H1 (cell line): Measurements from ENCODE around the gene TSPAN8. TPM values are rescaled to one million over a fixed set of nuclear protein-coding genes. Genes with fewer than 3 reads are reported as not detected.

Source experiments
- NANOG ChIP-seq: IDR thresholded peaks from 2 replicates; pipeline ENCODE4 v1.6.1; 2011; ENCODE audit warnings: low read length, low read depth, mild to moderate bottlenecking, inconsistent platforms; ENCODE audit not compliant: insufficient read depth, poor library complexity, severe bottlenecking
- polyA plus RNA-seq, 7 experiments: library from polyadenylated mRNA; depleted of rRNA in 3 of 7; stranded (reverse) in 5 of 7; unstranded in 2 of 7; fragments of >200 nt in 5 of 7; fragments of 200-250 nt in 2 of 7; gene quantifications; 1 replicate in 5 of 7; 2 replicates in 1 of 7; 4 replicates in 1 of 7; pipeline versions ENCODE4 v1.2.1 to v1.2.3, GENCODE V29; 2011 to 2013; ENCODE audit warnings: missing spikeins in 2 of 7, mixed read lengths in 2 of 7
- total RNA-seq: library from RNA; stranded (reverse); fragmentation: NEBNext Ultra II Directional; extraction: Animal tissue kit (Norgen Biotek cat#: 25700); gene quantifications from 2 replicates; pipeline ENCODE4 v1.2.1, GENCODE V29; 2021
- TF ChIP-seq, protein P1 (sequence below): IDR thresholded peaks from 2 replicates; pipeline ENCODE4 v1.6.1; 2012; ENCODE audit warnings: inconsistent platforms

The TSPAN8 gene
- total and polyA plus RNA-seq, 2 of the 8 experiments (the other 6 are each of a cell fraction or from before 2014, with no cell fraction given): not detected

DNA sequence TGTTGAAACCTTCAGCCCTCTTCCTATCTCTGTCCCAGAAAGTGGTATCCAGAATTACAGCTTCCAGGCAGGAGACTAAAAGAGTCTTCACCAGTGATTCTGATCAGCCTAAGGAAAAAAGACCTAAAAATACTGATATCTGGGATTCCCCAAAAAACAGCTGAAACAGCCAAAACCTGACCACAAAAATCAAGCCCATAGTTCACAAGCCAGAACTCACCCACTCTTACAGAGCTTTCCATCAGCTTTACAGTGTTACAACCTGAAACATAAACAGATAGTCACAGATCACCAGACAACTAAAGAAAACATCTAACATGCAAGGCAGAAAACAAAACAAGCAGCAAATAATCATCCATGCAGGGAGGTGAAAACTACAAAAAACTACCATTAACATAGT is 26.0 kb upstream of the TSPAN8 start (continued):
- TF ChIP-seq, protein P1, sequence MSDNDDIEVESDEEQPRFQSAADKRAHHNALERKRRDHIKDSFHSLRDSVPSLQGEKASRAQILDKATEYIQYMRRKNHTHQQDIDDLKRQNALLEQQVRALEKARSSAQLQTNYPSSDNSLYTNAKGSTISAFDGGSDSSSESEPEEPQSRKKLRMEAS: no peak
- no peak for TF ChIP-seq NANOG
